Measurements from ENCODE around the gene TOB2.
A peak's percentile ranks its signal among the peaks of the same experiment; 100 is the strongest.

TOB2 gene

DNA sequence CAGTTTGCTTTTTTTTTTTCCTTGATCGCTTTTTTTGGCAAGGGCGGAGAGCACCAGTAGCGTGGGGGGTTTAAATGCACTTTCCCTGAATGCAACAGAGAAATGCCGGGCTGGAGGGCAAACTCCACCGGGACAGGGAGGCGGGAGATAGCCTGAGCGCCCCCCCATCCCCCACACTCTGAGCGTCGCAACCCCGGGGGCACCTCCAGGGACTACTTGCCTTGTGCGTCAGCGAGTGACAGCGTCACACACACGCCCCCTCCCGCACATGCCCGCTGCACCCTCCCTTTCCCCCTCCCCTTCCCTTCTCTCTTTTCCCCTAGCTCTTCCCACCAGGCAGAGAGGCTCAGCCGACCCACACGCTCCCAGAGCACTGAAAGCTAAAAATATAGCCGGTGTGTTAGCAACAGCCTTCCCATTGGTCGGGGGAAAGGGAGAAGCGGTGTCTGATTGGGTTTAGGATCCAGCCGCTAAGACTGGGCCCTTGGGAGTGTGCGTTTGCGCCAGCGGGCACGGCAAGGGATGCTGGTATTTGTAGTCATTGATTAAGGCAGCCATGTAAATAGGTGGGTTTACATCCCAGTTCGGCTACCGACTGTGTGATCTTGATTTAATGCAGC, 1.7 kb upstream of the TOB2 start:
- TF ChIP-seq YY1 (IDR thresholded peaks at IDR 0.05; ENCODE audit: low read depth) (peak; percentile 92), TEAD4 (IDR thresholded peaks at IDR 0.05) (no peak; the same call in 1 of the 2 replicates), TAF1 (IDR thresholded peaks at IDR 0.05; ENCODE audit: low read depth) (peak; percentile 90), CREB1 (IDR thresholded peaks at IDR 0.05; ENCODE audit: low read depth) (peak; percentile 89), ZBTB7A (IDR thresholded peaks at IDR 0.05; ENCODE audit: low read depth) (peak; percentile 72; the same call in 1 of the 2 replicates), CEBPB (IDR thresholded peaks at IDR 0.05) (no peak), RAD21 (IDR thresholded peaks at IDR 0.05; ENCODE audit: low read depth) (peak; percentile 4; the same call in 1 of the 2 replicates), TCF12 (IDR thresholded peaks at IDR 0.05; ENCODE audit: low read depth) (peak; percentile 70; the same call in 1 of the 2 replicates)
- TF ChIP-seq, protein P1, sequence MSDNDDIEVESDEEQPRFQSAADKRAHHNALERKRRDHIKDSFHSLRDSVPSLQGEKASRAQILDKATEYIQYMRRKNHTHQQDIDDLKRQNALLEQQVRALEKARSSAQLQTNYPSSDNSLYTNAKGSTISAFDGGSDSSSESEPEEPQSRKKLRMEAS (IDR thresholded peaks at IDR 0.05), result peak; percentile 80

DNA sequence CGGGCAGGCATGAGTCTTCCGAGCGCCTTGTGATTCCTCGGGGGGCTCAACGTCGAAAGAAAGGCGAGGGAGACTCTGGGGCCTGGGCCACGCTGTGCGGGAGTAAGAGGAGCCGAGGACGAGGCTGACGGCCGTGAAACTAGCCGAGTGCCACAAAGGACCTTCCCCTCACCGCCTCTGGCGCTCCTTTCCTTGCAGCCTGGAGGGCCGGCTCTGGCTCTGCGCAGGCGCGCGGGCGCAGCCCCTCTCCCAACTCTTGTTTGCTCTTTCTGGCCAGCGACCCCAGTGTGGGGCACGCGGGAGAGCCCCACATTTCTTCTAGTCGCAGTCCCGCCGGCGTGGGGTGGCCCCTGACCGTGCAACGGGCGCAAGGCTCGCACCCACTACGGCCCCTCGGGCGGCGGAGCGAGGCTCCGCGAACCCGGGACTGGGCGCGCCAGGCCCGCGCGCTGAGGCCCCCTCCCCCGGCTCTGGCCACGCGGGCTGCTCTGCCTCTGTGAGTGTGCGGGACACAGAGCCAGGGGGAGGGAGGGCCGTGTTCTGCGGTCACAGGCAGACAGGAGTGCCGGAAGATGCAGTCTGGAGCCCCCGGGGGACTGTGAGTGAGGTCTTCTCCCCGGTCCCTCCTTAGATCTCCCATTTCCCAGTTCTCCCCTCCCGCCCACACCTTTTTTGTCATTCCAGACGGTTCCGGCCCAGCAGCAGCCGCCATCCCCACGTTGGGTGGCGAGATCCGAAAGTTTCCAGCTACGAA, 1.0 kb upstream of the TOB2 start:
- TF ChIP-seq, protein P2, sequence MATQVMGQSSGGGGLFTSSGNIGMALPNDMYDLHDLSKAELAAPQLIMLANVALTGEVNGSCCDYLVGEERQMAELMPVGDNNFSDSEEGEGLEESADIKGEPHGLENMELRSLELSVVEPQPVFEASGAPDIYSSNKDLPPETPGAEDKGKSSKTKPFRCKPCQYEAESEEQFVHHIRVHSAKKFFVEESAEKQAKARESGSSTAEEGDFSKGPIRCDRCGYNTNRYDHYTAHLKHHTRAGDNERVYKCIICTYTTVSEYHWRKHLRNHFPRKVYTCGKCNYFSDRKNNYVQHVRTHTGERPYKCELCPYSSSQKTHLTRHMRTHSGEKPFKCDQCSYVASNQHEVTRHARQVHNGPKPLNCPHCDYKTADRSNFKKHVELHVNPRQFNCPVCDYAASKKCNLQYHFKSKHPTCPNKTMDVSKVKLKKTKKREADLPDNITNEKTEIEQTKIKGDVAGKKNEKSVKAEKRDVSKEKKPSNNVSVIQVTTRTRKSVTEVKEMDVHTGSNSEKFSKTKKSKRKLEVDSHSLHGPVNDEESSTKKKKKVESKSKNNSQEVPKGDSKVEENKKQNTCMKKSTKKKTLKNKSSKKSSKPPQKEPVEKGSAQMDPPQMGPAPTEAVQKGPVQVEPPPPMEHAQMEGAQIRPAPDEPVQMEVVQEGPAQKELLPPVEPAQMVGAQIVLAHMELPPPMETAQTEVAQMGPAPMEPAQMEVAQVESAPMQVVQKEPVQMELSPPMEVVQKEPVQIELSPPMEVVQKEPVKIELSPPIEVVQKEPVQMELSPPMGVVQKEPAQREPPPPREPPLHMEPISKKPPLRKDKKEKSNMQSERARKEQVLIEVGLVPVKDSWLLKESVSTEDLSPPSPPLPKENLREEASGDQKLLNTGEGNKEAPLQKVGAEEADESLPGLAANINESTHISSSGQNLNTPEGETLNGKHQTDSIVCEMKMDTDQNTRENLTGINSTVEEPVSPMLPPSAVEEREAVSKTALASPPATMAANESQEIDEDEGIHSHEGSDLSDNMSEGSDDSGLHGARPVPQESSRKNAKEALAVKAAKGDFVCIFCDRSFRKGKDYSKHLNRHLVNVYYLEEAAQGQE (IDR thresholded peaks at IDR 0.05; ENCODE audit: low read depth), result no peak
- TF ChIP-seq EP300 (IDR thresholded peaks at IDR 0.05; ENCODE audit: borderline replicate concordance) (no peak), YY1 (IDR thresholded peaks at IDR 0.05; ENCODE audit: low read depth) (no peak), CREB1 (IDR thresholded peaks at IDR 0.05; ENCODE audit: low read depth) (no peak), RAD21 (IDR thresholded peaks at IDR 0.05; ENCODE audit: low read depth) (no peak), FOXM1 (IDR thresholded peaks at IDR 0.05; ENCODE audit: borderline replicate concordance, low read depth) (no peak), NFIC (IDR thresholded peaks at IDR 0.05) (no peak; the same call in 1 of the 2 replicates), EGR1 (IDR thresholded peaks at IDR 0.05) (peak; percentile 38; the same call in 1 of the 2 replicates), TEAD4 (IDR thresholded peaks at IDR 0.05) (peak; percentile 24; the same call in 1 of the 2 replicates), ZBTB7A (IDR thresholded peaks at IDR 0.05; ENCODE audit: low read depth) (peak; percentile 80; the same call in 1 of the 2 replicates), CEBPB (IDR thresholded peaks at IDR 0.05) (no peak)
- TF ChIP-seq, protein P3, sequence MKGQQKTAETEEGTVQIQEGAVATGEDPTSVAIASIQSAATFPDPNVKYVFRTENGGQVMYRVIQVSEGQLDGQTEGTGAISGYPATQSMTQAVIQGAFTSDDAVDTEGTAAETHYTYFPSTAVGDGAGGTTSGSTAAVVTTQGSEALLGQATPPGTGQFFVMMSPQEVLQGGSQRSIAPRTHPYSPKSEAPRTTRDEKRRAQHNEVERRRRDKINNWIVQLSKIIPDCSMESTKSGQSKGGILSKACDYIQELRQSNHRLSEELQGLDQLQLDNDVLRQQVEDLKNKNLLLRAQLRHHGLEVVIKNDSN (IDR thresholded peaks at IDR 0.05), result no peak
- TF ChIP-seq, protein P1 (IDR thresholded peaks at IDR 0.05), result no peak; the same call in 1 of the 2 replicates

DNA sequence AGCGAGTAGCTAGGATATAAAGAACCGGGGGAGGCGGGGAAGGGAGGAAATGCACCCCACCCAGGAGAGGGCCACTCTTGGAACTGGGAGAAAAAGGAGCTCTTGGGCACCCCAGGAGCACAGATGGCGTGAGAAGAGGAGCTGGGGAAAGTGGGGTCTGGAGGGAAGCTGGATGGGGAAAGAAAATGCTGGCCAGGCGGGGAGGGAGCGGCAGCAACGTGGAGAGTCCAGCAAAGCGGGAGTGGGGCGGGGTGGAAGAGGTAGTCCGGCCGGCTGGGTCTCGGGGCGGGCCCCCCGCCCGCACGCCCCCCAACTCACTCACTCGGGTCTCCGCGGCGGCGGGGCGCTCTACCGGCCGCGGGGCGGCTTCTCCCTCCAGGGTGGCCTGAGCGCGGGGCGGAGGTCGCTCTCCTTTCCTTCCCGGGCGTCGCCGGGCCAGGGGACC, 522 bp downstream of the TOB2 start:
- TF ChIP-seq CEBPB (IDR thresholded peaks at IDR 0.05) (no peak), FOXM1 (IDR thresholded peaks at IDR 0.05; ENCODE audit: borderline replicate concordance, low read depth) (no peak), ZBTB7A (IDR thresholded peaks at IDR 0.05; ENCODE audit: low read depth) (no peak), TCF12 (IDR thresholded peaks at IDR 0.05; ENCODE audit: low read depth) (no peak), RAD21 (IDR thresholded peaks at IDR 0.05; ENCODE audit: low read depth) (no peak), TEAD4 (IDR thresholded peaks at IDR 0.05) (no peak), YY1 (IDR thresholded peaks at IDR 0.05; ENCODE audit: low read depth) (no peak), TAF1 (IDR thresholded peaks at IDR 0.05; ENCODE audit: low read depth) (no peak)
- TF ChIP-seq, protein P1 (IDR thresholded peaks at IDR 0.05), result no peak
- TF ChIP-seq, protein P3 (IDR thresholded peaks at IDR 0.05), result no peak
- TF ChIP-seq, protein P2 (IDR thresholded peaks at IDR 0.05; ENCODE audit: low read depth), result no peak

DNA sequence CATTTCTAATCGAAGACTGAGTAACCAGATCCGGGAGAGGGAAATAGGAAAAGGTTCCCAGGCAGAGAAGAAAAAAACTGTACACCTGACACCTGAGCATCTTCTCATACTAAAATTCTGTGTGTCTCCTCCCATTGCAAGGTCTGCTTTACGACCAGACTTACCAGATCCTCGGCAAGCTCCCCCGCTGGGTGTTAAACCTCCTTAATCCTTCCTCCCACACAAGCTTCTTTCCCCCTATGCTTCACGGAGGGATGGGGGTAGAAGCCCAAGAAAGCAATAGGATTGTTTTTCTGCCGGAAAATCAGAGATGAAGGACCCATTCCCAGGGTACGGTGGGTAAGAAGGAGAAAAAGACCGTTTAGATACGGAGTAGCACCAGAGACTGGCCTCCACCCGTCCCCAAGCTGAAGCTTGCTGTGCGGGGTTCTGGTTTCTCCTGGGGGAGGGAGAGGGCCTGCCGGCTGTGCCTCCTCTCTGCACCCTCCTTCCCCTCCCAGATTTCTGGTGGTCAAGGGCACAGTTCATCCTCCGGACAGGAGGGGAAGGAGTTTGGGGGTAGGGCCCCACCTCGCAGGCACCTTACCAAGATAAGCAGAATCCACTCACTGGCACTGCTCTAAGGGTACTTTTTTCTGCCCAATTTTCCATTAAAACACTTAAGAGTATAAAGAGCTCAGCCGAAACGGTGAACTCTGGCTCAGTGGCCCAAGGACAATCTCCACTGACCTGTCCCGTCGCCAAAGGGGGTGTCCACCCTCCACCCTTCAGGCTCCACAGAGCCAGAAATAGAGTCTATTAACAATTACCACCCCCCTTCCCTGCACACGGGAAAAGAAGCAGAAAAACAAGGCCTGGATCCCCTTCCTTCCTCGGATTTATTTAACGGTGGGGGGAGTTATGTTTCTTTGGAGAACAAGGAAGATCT, 1.2 kb downstream of the TOB2 start:
- TF ChIP-seq ZBTB7A (IDR thresholded peaks at IDR 0.05; ENCODE audit: low read depth) (no peak), NFIC (IDR thresholded peaks at IDR 0.05) (no peak), RAD21 (IDR thresholded peaks at IDR 0.05; ENCODE audit: low read depth) (no peak), FOXM1 (IDR thresholded peaks at IDR 0.05; ENCODE audit: borderline replicate concordance, low read depth) (no peak), EGR1 (IDR thresholded peaks at IDR 0.05) (0 out of 2 replicates have a peak, but pooled peaks have one; percentile 28), EP300 (IDR thresholded peaks at IDR 0.05; ENCODE audit: borderline replicate concordance) (no peak), CREB1 (IDR thresholded peaks at IDR 0.05; ENCODE audit: low read depth) (no peak), TEAD4 (IDR thresholded peaks at IDR 0.05) (no peak)
- TF ChIP-seq, protein P3 (IDR thresholded peaks at IDR 0.05), result no peak
